ENCODE data around the gene ABL1. TPM values are rescaled to one million over a fixed set of nuclear protein-coding genes. Genes with fewer than 3 reads are reported as not detected.

The ABL1 gene
- total and polyA plus RNA-seq, 3 experiments from 2014 or later = 16.3 to 39.3 (median 38.8) TPM

GRCh38 chr9:130911254-130912049, 76.4 kb downstream of the ABL1 start:
- Histone ChIP-seq H3K4me1 (ENCODE audit: insufficient read depth, low read length) (no peaks in the 10 kb centered on the region), H3K9me3 (ENCODE audit: low read length) (no peaks in the 10 kb centered on the region), H3K27ac (ENCODE audit: low read depth, low read length) (no peak overlapping the region), H3K36me3 (ENCODE audit: insufficient read depth, low read length) (no peaks in the 10 kb centered on the region), H3K4me3 (ENCODE audit: low read length) (no peak overlapping the region), H3K27me3 (ENCODE audit: insufficient read depth, low read length, poor library complexity, severe bottlenecking) (peaks cover 64% of the 10 kb centered on the region)
- Mint-ChIP-seq H3K9me3 (no peaks in the 10 kb centered on the region), H3K27ac (no peak overlapping the region), H3K27me3 (peaks cover 1 to 8% of the 10 kb centered on the region in 2 donors), H3K4me1 (peaks cover 0 to 3% (median 2%) of the 10 kb centered on the region in 3 donors), H3K4me3 (no peak overlapping the region), H3K36me3 (no peaks in the 10 kb centered on the region)
- ChIA-PET CTCF (no interaction called here), POLR2A (no interaction called here)
- no peak for DNase-seq

DNA sequence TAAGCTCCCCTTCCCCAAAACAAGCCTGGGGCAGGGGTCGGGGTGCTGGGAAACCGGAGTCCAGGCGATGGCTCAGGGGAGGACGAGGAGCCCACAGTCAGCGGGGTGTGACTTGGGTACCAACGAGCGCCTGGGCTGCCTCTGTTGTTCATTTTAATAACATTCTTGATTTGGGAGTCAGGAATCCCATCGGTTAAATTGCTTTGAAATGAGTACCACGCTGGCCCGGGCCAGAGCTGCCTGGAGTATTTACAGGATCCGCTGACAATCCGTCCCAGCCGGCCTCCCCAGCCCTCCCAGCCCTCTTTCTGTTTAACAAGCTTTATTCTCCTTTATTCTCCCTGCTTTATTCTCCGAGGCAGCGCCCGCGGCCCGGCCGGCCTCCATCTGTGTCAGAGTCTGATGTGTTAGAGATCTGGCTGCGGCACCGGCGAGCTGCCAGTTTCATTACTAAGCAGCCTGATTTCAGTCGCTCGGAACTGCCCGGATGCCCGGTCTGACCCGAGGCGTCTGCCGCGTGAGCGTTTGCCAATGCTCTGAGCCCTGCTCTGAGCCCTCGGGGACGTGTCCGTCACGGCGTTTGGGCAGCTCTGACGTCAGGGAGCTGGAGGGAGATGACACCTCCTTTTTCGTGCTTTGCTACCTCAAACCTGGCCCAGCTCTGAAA, 78.0 kb downstream of the ABL1 start:
- Mint-ChIP-seq H3K27ac (no peak overlapping the region), H3K4me3 (no peak overlapping the region), H3K36me3 (no peaks in the 10 kb centered on the region), H3K27me3 (peaks cover 1 to 5% of the 10 kb centered on the region in 2 donors), H3K9me3 (no peaks in the 10 kb centered on the region), H3K4me1 (peaks cover 0 to 3% (median 2%) of the 10 kb centered on the region in 3 donors)
- no peak overlapping the region for H3K4me3 ChIP-seq (ENCODE audit: low read length)
- no peaks in the 10 kb centered on the region for H3K36me3 ChIP-seq (ENCODE audit: insufficient read depth, low read length)
- CTCF ChIA-PET = no interaction called here
- no peaks in the 10 kb centered on the region for H3K9me3 ChIP-seq (ENCODE audit: low read length)
- no peak for DNase-seq
- H3K27ac ChIP-seq (ENCODE audit: low read depth, low read length) = no peak overlapping the region
- H3K27me3 ChIP-seq (ENCODE audit: insufficient read depth, low read length, poor library complexity, severe bottlenecking) = peaks cover 65% of the 10 kb centered on the region
- POLR2A ChIA-PET = no interaction called here
- no peaks in the 10 kb centered on the region for H3K4me1 ChIP-seq (ENCODE audit: insufficient read depth, low read length)

GRCh38 chr9:130913599-130914416, 78.8 kb downstream of the ABL1 start:
- ChIA-PET CTCF (no interaction called here), POLR2A (no interaction called here)
- H3K27ac Mint-ChIP-seq = no peak overlapping the region
- Histone ChIP-seq H3K27me3 (ENCODE audit: insufficient read depth, low read length, poor library complexity, severe bottlenecking) (peaks cover 65% of the 10 kb centered on the region), H3K36me3 (ENCODE audit: insufficient read depth, low read length) (no peaks in the 10 kb centered on the region), H3K9me3 (ENCODE audit: low read length) (no peaks in the 10 kb centered on the region), H3K27ac (ENCODE audit: low read depth, low read length) (no peak overlapping the region), H3K4me3 (ENCODE audit: low read length) (no peak overlapping the region), H3K4me1 (ENCODE audit: insufficient read depth, low read length) (no peaks in the 10 kb centered on the region)
- no peak overlapping the region for H3K4me3 Mint-ChIP-seq
- H3K9me3 Mint-ChIP-seq = no peaks in the 10 kb centered on the region
- H3K36me3 Mint-ChIP-seq = no peaks in the 10 kb centered on the region
- H3K27me3 Mint-ChIP-seq = peaks cover 3% of the 10 kb centered on the region in 2 donors
- DNase-seq = no peak
- peaks cover 0 to 3% (median 2%) of the 10 kb centered on the region in 3 donors for H3K4me1 Mint-ChIP-seq

GRCh38 chr9:130914417-130915095, 79.5 kb downstream of the ABL1 start:
- CTCF ChIA-PET = no interaction called here

GRCh38 chr9:130915096-130915447, 80.0 kb downstream of the ABL1 start:
- ChIA-PET POLR2A (no interaction called here), CTCF (no interaction called here)
- Histone ChIP-seq H3K9me3 (ENCODE audit: low read length) (no peaks in the 10 kb centered on the region), H3K4me3 (ENCODE audit: low read length) (no peak overlapping the region), H3K27me3 (ENCODE audit: insufficient read depth, low read length, poor library complexity, severe bottlenecking) (peaks cover 74% of the 10 kb centered on the region), H3K36me3 (ENCODE audit: insufficient read depth, low read length) (no peaks in the 10 kb centered on the region), H3K27ac (ENCODE audit: low read depth, low read length) (no peak overlapping the region), H3K4me1 (ENCODE audit: insufficient read depth, low read length) (no peaks in the 10 kb centered on the region)
- Mint-ChIP-seq H3K9me3 (no peaks in the 10 kb centered on the region), H3K4me1 (peaks cover 0 to 3% (median 2%) of the 10 kb centered on the region in 3 donors), H3K36me3 (no peaks in the 10 kb centered on the region), H3K4me3 (no peak overlapping the region), H3K27me3 (peaks cover 3% of the 10 kb centered on the region in 2 donors), H3K27ac (no peak overlapping the region)
- DNase-seq = no peak

More at GRCh38 chr9:130914417-130915095, 79.5 kb downstream of the ABL1 start:
- POLR2A ChIA-PET = no interaction called here
- Mint-ChIP-seq H3K4me3 (no peak overlapping the region), H3K4me1 (peaks cover 0 to 3% (median 2%) of the 10 kb centered on the region in 3 donors), H3K36me3 (no peaks in the 10 kb centered on the region), H3K9me3 (no peaks in the 10 kb centered on the region), H3K27me3 (peaks cover 3% of the 10 kb centered on the region in 2 donors), H3K27ac (no peak overlapping the region)
- Histone ChIP-seq H3K4me1 (ENCODE audit: insufficient read depth, low read length) (no peaks in the 10 kb centered on the region), H3K4me3 (ENCODE audit: low read length) (no peak overlapping the region), H3K36me3 (ENCODE audit: insufficient read depth, low read length) (no peaks in the 10 kb centered on the region), H3K27ac (ENCODE audit: low read depth, low read length) (no peak overlapping the region), H3K27me3 (ENCODE audit: insufficient read depth, low read length, poor library complexity, severe bottlenecking) (peaks cover 71% of the 10 kb centered on the region), H3K9me3 (ENCODE audit: low read length) (no peaks in the 10 kb centered on the region)
- DNase-seq = no peak

GRCh38 chr9:130917168-130917960, 82.3 kb downstream of the ABL1 start:
- Histone ChIP-seq H3K4me3 (ENCODE audit: low read length) (no peak overlapping the region), H3K27me3 (ENCODE audit: insufficient read depth, low read length, poor library complexity, severe bottlenecking) (peaks cover 89% of the 10 kb centered on the region), H3K27ac (ENCODE audit: low read depth, low read length) (no peak overlapping the region), H3K36me3 (ENCODE audit: insufficient read depth, low read length) (no peaks in the 10 kb centered on the region), H3K9me3 (ENCODE audit: low read length) (no peaks in the 10 kb centered on the region), H3K4me1 (ENCODE audit: insufficient read depth, low read length) (no peaks in the 10 kb centered on the region)
- POLR2A ChIA-PET = no interaction called here
- Mint-ChIP-seq H3K4me1 (no peaks in the 10 kb centered on the region), H3K27me3 (peaks cover 5 to 7% of the 10 kb centered on the region in 2 donors), H3K9me3 (no peaks in the 10 kb centered on the region), H3K4me3 (no peak overlapping the region), H3K27ac (no peak overlapping the region), H3K36me3 (no peaks in the 10 kb centered on the region)
- DNase-seq = no peak
- CTCF ChIA-PET = no interaction called here

GRCh38 chr9:130918101-130918825, 83.2 kb downstream of the ABL1 start:
- H3K27me3 Mint-ChIP-seq = peaks cover 7 to 11% of the 10 kb centered on the region in 2 donors
- no peak overlapping the region for H3K4me3 ChIP-seq (ENCODE audit: low read length)
- DNase-seq = no peak
- no peaks in the 10 kb centered on the region for H3K9me3 Mint-ChIP-seq
- CTCF ChIA-PET = no interaction called here
- no peak overlapping the region for H3K27ac Mint-ChIP-seq
- H3K9me3 ChIP-seq (ENCODE audit: low read length) = no peaks in the 10 kb centered on the region
- no peaks in the 10 kb centered on the region for H3K36me3 Mint-ChIP-seq
- H3K4me3 Mint-ChIP-seq = no peak overlapping the region
- H3K36me3 ChIP-seq (ENCODE audit: insufficient read depth, low read length) = no peaks in the 10 kb centered on the region
- no peak overlapping the region for H3K27ac ChIP-seq (ENCODE audit: low read depth, low read length)
- H3K4me1 ChIP-seq (ENCODE audit: insufficient read depth, low read length) = no peaks in the 10 kb centered on the region
- peaks cover 90% of the 10 kb centered on the region for H3K27me3 ChIP-seq (ENCODE audit: insufficient read depth, low read length, poor library complexity, severe bottlenecking)
- H3K4me1 Mint-ChIP-seq = no peaks in the 10 kb centered on the region
- POLR2A ChIA-PET = no interaction called here
